OCI-LY3 (cell line): ENCODE results near the gene CARM1.
"Not testable (repeated sequence)": the region's sequence is repeated elsewhere in the genome, so short reads cannot be mapped to it uniquely, and the experiment has no call there.

Experiments
- H2AFZ ChIP-seq: fragments of 200-600, 300-600 bp; shearing (Covaris generic); 2 replicates; pipeline ENCODE4 v1.6.0; 2014; ENCODE audit warnings: antibody characterized with exemption, low read depth, low read length
- H3K27ac ChIP-seq: fragments of 200-600, 300-600 bp; sonication (generic); 2 replicates; pipeline ENCODE4 v1.5.1; 2014; ENCODE audit warnings: mild to moderate bottlenecking, low read length, moderate library complexity, mixed read lengths
- H3K27me3 ChIP-seq: fragments of 200-600, 300-600 bp; sonication (generic); 2 replicates; pipeline ENCODE4 v1.6.1; 2014; ENCODE audit warnings: low read depth, low read length, mixed read lengths
- H3K36me3 ChIP-seq: fragments of 200-600, 300-600 bp; sonication (generic); replicated peaks from 2 replicates; pipeline ENCODE3; 2014; ENCODE audit warnings: low read depth, low read length, mixed read lengths
- H3K4me1 ChIP-seq: fragments of 300-600, 200-600 bp; sonication (generic); 2 replicates; pipeline ENCODE4 v1.6.1; 2014; ENCODE audit warnings: low read length, mixed read lengths
- H3K4me2 ChIP-seq: fragments of 200-600, 300-600 bp; sonication (generic); 2 replicates; pipeline ENCODE4 v1.6.1; 2014; ENCODE audit warnings: low read length, mixed read lengths
- H3K4me3 ChIP-seq: fragments of 300-600, 200-600 bp; sonication (generic); 2 replicates; pipeline ENCODE4 v1.5.1; 2014; ENCODE audit warnings: antibody characterized with exemption, mild to moderate bottlenecking, low read length, moderate library complexity
- H3K79me2 ChIP-seq: fragments of 300-600, 200-600 bp; shearing (Covaris generic); 2 replicates; pipeline ENCODE4 v1.6.1; 2014; ENCODE audit warnings: mild to moderate bottlenecking, low read length, mixed read lengths
- H3K9ac ChIP-seq: fragments of 300-600, 200-600 bp; shearing (Covaris generic); 2 replicates; pipeline ENCODE4 v1.6.0; 2014; ENCODE audit warnings: mild to moderate bottlenecking, low read length, moderate library complexity
- H3K9me3 ChIP-seq: fragments of 200-600, 300-600 bp; shearing (Covaris generic); 2 replicates; pipeline ENCODE4 v1.6.1; 2014; ENCODE audit warnings: low read length, mixed read lengths; ENCODE audit not compliant: insufficient read depth
- H4K20me1 ChIP-seq: fragments of 200-600, 300-600 bp; sonication (generic); 2 replicates; pipeline ENCODE4 v1.6.1; 2016; ENCODE audit warnings: low read length, mixed read lengths; ENCODE audit not compliant: insufficient read depth
- CTCF ChIP-seq: fragments of 200-600, 300-600 bp; sonication (generic); IDR thresholded peaks from 2 replicates; pipeline ENCODE4 v1.5.1; 2014; ENCODE audit warnings: antibody characterized with exemption, low read length, low read depth
- EZH2phosphoT487 ChIP-seq: fragments of 200-600 bp; shearing (Covaris generic); IDR thresholded peaks from 2 replicates; pipeline ENCODE4 v1.6.1; 2018; ENCODE audit warnings: antibody characterized with exemption, mixed run types, low read depth

CARM1 gene

GRCh38 chr19:10855879-10856522, 15.4 kb upstream of the CARM1 start:
- no peaks in the 10 kb centered on the region for H3K4me1 ChIP-seq
- no peaks in the 10 kb centered on the region for H3K9me3 ChIP-seq
- H3K36me3 ChIP-seq = no peaks in the 10 kb centered on the region
- no peaks in the 10 kb centered on the region for H3K79me2 ChIP-seq
- no peak overlapping the region for H3K27ac ChIP-seq
- H3K4me2 ChIP-seq = no peak overlapping the region
- no peak overlapping the region for H3K9ac ChIP-seq
- H2AFZ ChIP-seq = peak overlapping the region; percentile 72; the same call in 1 of the 2 replicates
- TF ChIP-seq CTCF (peak; percentile 56), EZH2phosphoT487 (no peak)
- H3K27me3 ChIP-seq = no peaks in the 10 kb centered on the region
- H3K4me3 ChIP-seq = no peak overlapping the region
- no peaks in the 10 kb centered on the region for H4K20me1 ChIP-seq

- not testable (repeated sequence) for H3K4me2 ChIP-seq, H2AFZ ChIP-seq, H3K27ac ChIP-seq, H3K9me3 ChIP-seq, H3K4me3 ChIP-seq, H3K4me1 ChIP-seq, H3K36me3 ChIP-seq, H3K79me2 ChIP-seq, H3K27me3 ChIP-seq, H4K20me1 ChIP-seq, H3K9ac ChIP-seq
Measured at GRCh38 chr19:10856899-10857298, 14.5 kb upstream of the CARM1 start.

GRCh38 chr19:10858204-10858828, 13.0 kb upstream of the CARM1 start:
- TF ChIP-seq EZH2phosphoT487 = no peak
- TF ChIP-seq CTCF = peak; percentile 97
- Histone ChIP-seq H3K27me3 (no peaks in the 10 kb centered on the region), H4K20me1 (no peaks in the 10 kb centered on the region), H3K4me1 (no peaks in the 10 kb centered on the region), H3K36me3 (no peaks in the 10 kb centered on the region), H3K27ac (no peak overlapping the region), H3K79me2 (no peaks in the 10 kb centered on the region), H3K4me3 (no peak overlapping the region), H3K9me3 (no peaks in the 10 kb centered on the region), H3K9ac (no peak overlapping the region), H3K4me2 (peak overlapping the region; percentile 5; the same call in 1 of the 2 replicates), H2AFZ (peak overlapping the region; percentile 74)

GRCh38 chr19:10861103-10861651, 10.2 kb upstream of the CARM1 start:
- H3K4me1 ChIP-seq = peaks cover 9% of the 10 kb centered on the region
- H3K36me3 ChIP-seq = no peaks in the 10 kb centered on the region
- TF ChIP-seq EZH2phosphoT487 (no peak), CTCF (peak; percentile 42)
- no peak overlapping the region for H3K9ac ChIP-seq
- H3K79me2 ChIP-seq = no peaks in the 10 kb centered on the region
- no peak overlapping the region for H3K4me2 ChIP-seq
- no peaks in the 10 kb centered on the region for H3K27me3 ChIP-seq
- no peak overlapping the region for H3K4me3 ChIP-seq
- H2AFZ ChIP-seq = no peak overlapping the region; the same call in 1 of the 2 replicates
- H3K9me3 ChIP-seq = no peaks in the 10 kb centered on the region
- no peaks in the 10 kb centered on the region for H4K20me1 ChIP-seq
- no peak overlapping the region for H3K27ac ChIP-seq
